RPMI8226 (cell line): ENCODE data around the gene PKP2.

Experiments used
- DNase-seq: peaks from one replicate; pipeline ENCODE4 v3.0.0-alpha.2; 2015

Gene PKP2

DNA sequence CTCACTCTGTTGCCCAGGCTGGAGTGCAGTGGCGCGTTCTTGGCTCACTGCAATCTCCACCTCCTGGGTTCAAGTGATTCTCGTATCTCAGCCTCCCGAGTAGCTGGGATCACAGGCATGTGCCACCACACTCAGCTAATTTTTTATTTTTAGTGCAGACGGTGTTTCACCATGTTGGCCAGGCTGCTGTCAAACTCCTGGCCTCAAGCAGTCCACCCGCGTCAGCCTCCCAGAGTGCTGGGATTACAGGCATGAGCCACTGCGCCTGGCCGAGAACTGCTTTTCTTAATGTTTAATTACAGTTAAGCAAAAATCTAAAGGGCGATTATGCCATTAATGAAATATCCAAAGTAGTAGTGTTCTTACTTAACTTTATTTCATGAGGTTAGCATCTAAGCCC lies 154.4 kb downstream of the PKP2 start:
- DNase-seq, result no peak
